Superior temporal gyrus (tissue), 1 donor: Measurements from ENCODE around the gene STXBP6.
A peak's percentile ranks its signal among the peaks of the same experiment; 100 is the strongest.
"Not testable (repeated sequence)": the region's sequence is repeated elsewhere in the genome, so short reads cannot be mapped to it uniquely, and the experiment has no call there.

ENCODE experiments used
- DNase-seq: peaks from one replicate; pipeline ENCODE4 v3.0.0-alpha.2; 2016; ENCODE audit errors: extremely low spot score

STXBP6 gene

DNA sequence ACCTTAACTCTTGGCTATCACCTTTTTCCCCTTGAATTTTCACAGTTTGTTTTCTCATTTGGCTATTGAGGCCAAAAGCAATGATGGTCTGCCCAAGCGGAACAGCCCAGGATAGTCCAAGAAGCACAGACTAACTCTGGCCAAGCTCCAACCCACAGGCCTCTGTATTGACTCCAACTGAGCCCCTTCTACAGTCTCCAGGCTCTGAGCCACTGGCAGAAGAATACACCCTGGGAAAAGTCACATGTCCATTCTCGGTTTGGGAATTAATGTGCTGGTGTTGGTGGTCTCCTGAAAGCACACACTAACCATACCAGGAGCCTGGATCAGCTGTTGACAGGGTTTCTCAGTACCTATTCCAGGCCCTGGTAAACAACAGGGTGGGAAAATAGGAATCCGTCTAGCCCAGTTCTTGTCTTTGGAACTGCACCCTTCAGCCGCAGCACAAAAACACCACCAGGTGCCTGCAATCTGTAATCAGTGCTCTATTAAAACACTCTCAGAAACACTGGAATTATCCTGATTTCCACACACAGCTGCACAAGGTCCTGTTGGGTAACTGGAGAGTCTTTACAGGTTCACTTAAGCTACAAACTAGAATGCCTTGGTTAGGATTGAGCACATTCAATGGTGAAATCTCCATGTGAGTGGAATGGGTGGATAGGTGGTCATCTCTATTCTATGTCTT, 63.6 kb downstream of the STXBP6 start:
- DNase-seq: no peak

DNA sequence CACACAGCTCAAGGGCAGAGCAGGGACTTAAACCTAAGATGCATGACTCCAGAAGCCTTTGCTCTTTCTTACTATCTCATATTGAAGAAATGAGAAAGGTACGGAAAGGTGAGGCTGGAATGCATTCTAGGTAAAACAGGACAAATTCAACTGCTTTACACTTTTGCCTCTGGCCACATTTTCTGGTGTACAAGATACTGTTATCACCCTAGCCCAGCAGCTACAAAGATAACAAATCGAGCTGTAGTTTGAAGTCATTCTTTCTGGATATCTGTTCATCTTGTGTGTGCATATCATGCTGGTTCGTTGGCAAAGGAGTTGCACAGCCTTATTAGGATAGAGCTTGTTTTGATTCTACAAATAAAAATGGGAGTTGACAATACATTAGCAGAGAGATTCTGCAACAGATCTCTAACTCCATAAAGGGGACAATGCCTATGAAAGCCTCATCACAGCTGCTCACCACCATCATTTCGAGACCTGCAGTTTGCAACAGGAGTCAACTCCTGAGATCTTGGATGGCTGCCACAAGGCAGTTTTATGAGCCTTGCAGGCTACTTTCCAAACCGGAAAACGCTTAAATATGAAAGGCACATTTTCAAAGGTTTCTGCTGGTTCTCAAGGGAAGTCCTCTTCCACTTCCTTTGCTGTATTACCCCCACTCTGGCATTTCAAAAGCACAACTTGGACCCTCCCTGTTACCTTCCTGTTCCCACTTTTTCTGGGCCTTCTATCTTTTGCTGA, 64.9 kb downstream of the STXBP6 start:
- DNase-seq: no peak

DNA sequence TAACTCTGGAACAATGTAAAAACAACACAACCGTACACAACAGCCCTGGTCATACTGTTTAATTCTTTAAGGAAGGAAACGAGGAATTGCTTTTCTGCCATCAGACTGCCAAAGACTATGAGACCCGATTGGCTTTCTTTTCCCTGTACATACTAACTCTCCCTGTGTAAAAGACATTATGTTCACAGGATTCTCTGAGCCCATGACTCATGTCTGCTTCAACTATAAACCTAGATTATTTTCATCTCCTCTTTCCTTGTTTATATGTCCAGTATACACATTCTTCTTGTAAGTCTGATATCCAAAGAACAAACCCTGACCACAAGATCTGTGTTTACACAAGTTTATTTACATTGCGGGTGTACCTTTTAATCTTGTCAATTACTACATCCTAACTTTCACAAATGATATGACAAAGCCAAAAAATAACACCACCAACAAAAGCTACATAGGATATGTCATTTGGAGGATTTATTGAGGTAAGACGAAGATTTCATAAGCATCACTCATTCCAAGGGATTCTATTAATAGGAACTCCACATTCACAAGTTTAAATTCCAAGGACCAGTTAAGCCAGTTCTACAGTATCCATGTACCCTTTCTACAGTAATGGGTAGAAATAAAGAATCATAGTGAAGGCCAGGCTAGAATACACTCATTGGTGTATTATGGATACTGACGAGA, 67.3 kb downstream of the STXBP6 start:
- no peak for DNase-seq

DNA sequence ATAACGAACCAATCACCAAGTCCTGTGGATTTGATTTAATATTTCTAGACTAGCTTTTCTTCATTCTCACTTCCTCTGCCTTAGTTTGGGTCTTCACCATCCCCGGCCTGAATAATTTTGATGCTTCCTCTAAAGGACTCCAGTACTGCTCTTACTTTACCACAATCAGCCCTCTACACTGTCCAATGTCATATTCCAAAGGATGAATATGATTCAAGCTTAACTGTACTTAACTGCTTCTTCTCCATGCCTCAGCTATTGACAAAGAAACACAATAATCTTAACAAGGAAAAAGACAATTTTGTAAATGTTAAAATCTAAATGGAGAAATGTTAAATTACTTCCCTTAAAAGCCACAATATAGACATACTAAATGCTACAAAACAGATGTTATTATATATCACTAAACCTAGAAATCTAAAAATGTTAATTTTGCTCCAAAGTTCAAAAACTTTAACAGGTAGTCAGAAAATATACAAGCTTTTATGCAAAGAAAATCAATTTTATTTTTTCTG, 70.2 kb downstream of the STXBP6 start:
- no peak for DNase-seq

DNA sequence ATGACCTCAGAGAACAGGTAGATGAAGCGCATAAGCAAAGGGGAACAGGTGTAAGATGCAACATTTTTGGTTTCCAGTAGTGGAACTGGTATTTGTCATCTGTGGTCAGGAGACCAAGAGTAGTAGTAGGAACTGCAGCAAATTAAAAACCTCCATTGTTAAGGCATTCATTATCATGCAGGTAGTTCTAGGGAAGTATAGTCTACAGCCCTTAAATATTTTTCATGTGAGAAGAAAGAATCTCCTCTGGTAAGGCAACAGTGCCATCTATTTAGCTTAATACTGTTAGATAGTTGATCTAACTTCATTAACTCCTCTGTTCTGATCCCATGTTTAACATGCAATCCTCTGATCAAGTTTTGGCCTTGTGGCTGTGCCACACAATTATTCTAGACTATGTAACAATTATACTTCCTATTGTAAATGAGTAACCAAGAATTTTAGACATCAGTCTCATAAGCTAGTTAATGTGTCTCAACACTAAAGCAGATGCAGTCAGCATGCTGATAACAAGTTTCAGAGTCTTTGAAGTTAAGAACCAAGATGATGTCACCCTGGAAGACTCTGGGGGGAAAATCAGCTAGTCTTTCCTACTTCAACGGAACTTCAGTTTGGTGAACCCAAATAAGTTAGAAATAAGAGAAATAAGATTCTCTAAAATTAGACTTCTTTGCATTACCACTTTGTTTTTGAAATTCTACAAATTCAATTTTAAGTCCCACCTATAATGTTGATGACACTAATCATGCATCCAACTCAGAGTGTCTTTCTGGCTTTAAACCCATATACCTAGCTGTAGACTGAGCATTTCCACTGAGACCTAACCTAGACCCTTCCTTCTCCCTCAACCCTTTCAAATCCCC, 70.9 kb downstream of the STXBP6 start:
- DNase-seq: no peak

DNA sequence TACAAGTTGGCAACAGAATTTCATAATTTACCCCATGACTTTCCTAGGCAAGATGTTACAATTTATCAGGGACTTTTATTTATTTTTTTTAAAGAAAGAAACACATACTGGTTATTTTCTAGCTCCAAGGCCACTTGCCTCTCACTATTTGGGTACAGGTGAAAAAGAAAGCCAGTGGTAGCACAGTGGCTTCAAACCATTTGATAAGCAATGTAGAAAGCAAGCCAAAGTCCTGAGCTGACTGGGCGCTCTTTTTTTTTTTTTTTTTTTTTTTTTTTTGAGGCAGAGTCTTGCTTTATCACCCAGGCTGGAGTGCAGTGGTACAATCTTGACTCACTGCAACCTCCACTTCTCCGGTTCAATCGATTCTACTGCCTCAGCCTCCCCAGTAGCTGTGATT, 73.3 kb downstream of the STXBP6 start:
- DNase-seq: no peak

DNA sequence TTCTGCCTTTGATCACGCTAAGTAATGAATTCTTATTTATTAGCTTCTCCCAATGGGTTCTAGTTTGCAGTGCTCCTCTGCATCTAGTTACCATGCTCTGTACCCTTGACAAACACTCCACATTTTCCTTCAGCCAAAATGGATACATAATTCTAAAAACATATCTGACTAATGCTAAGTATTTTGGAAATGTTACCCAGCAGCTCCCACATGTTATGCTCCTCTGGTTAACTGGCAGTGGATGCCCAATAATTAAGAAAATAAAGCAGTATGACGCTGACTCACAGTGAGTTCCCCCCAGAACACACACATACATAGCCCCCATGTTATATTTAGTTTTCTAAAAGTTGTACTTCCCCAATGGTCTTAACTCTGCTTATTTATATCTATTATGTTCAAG, 74.6 kb downstream of the STXBP6 start:
- no peak for DNase-seq

DNA sequence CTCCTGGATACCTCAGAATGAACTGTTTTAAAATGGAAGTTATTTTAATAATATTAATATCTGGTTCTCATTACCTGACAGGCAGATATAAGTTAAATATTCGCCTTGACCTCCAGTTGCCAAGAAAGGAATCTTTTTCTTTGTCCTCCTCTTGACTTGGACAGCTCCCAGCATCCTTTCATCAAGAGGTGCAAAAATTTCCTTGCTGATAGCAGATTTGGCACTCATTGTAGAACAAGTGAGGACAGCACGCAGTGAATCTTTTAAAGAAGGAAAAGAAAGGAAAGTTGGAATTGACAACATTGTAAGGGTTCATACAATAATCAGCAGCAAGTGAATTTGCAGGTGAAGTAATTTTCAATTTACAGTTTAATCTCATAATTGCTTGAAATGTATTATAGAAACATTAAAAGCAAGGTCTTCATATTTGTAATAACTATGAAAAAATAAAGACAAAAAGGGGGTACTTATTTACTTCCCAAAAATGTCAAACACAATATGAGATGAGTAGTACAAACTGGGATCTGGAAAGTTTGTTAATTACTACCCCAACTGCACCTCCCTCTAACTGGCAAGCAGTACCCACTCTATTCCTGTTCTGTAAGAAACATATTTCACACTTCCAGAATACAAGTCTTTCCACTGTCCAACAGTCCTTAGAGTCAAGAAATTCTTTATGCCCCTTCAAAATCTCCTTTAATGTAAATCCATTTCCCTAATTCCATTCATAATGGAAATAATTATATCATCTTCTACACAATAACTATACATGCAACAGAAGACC, 75.2 kb downstream of the STXBP6 start:
- no peak for DNase-seq

DNA sequence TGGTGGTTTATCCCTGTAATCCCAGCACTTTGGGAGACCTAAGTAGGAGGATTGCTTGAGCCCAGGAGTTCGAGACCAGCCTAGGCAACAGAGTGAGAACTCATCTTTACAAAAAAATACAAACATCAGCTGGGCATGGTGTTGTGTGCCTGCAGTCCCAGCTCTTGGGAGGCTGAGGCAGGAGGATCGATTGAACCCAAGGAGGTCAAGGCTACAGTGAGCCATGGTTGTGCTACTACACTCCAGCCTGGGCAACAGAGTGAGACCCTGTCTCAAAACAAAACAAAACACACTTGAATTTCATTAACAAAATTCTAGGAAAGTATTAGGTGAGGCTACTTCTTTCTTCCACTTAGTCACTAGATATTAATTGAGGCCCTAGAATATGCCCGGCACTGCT, 77.1 kb downstream of the STXBP6 start:
- no peak for DNase-seq

DNA sequence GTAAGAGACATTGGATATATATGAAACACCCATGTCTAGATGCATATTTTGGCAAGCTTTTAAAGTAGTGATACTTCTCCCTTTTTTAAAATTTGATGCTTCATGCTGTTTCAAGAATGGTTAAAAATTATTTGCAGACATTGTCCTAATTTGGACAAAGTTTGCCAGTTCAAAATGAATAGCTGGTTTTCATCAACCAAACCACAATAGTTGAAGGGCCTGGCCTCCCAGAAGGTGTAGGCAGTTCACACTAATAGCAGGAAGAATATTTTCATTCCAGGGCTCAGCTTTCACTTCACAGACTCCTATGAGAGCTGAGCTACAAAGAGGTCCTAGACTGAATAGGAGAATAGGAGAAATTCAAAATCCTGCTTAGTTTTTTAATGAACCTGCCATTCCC, 78.7 kb downstream of the STXBP6 start:
- DNase-seq: no peak

DNA sequence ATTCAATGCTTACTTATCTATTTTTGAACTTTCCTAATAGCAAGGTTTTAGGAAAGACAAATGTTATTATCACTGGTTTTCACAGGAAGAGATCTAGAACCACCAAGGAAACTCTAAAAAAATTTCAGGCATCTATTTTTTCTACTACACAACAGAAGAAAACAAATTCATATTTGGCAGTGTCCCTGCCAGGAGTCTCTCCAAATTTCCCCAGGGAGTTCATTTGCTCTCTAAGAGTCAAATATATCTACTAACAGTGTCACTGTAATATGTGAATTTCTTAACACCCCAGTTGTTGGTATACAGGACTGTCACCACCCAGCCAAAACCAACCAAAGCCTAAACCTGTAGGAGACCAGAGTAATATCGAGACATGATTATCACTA, 83.4 kb downstream of the STXBP6 start:
- no peak for DNase-seq

DNA sequence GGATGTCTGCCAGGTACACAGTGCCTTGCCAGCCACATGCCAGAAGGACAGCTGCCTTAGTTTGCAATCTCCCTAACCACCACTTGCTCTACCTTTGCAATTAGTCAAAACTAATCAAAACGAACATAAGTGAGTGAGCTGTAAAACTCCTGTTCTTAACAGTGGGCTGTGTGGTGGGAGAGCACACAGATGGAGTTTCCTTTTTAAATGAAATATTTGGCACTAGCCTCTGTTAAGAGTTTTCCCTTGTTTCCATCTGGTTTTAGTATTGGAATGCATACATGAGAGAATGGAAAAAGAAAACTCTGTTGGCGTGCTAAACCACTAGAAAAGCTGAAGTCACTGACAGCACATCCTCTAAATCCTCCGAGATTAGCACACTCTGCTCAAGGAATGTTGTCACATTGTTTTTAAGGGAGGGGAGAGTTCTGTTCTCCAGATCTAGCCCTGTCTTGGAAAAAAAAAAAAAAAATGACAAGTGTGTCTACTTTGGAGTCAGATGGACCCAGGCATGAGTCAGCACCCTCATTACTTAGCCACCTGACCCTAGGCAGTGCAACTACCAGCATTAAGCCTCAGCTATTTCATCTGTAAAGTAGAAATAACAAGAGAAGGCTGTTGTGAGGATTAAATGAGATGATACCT, 83.9 kb downstream of the STXBP6 start:
- peak; percentile 73 for DNase-seq

DNA sequence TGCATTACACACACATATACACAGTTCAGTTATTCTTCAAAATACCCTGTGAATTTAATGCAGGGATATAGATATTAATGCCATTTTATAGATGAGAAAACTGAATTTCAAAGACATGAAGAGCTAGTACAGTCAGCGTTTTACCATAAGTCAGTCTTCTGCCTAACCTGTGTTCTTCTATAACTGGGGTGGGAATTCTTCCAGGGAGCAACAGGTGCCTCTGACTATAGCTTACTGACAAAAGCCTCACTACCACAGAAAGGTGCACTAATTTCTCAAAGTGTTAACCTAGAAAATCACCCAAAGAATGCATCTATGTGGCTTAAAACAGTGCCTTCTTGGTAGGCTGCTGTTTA, 84.4 kb downstream of the STXBP6 start:
- DNase-seq: no peak

DNA sequence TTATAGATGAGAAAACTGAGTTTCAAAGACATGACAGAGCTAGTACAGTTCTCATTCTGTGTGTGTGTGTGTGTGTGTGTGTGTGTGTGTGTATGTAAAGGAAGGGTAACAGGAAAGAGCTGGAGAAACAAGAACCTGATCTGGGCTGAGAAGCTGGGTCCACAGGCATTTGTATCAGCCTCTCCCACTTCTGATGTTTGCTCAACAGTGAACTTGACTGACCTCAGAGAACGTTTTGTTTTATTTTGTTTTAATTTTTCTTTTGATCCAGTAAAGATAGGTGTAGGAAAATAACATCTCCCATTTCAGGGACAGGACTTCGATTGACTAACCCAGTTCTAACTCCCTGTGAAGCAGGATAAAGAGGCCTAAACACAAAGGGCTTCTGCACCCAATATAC, 85.4 kb downstream of the STXBP6 start:
- DNase-seq: no peak

DNA sequence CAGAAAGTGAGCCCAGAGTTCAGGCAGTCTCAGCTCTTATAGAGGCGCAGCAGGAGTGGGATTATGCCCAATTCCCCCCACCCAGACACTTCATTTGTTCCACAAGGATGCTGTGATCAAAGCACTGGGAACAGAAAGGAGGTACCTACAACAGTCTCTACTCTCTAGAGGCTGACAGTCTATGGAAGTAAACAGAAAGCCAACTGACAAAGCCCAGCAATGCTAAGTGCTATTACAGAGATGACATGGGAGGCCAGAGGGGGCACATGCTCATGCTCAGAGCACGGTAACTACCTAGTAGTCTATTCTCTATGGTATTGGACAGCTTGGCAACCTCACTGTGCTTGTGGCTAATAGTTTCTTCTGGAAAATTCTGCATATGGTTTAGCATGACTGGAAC, 85.9 kb downstream of the STXBP6 start:
- no peak for DNase-seq

DNA sequence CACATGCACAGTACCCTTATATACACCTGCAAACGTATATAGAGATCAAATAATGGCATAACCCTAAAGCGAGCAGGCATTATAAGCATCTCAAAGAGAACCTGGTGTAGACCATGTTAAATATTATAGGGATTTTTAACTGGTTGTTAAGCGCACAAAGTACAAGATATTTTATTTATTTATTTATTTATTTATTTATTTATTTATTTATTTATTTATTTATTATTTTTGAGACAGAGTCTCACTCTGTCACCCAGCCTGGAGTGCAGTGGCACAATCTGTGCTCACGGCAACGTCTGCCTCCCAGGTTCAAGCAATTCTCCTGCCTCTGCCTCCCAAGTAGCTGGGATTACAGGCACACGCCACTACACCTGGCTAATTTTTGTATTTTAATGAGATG, 87.8 kb downstream of the STXBP6 start:
- DNase-seq: not testable (repeated sequence)

DNA sequence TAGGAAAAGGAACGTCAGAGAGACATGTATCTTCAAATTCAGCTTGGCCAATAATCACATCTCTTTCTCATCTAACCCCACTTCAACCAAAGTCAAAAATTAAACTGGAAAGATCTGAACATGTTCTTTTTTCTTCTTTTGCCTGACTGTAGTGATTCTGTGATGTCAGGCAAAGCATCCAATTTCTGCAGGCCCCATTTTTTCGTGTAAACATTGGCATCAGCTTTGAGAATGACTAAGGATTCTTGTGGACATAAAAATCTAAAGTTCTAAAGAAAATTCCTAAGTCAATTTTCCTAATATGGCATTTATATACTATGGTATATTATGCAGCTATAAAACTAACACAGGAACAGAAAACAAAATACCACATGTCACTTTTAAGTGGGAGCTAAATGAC, 89.1 kb downstream of the STXBP6 start:
- DNase-seq: no peak

DNA sequence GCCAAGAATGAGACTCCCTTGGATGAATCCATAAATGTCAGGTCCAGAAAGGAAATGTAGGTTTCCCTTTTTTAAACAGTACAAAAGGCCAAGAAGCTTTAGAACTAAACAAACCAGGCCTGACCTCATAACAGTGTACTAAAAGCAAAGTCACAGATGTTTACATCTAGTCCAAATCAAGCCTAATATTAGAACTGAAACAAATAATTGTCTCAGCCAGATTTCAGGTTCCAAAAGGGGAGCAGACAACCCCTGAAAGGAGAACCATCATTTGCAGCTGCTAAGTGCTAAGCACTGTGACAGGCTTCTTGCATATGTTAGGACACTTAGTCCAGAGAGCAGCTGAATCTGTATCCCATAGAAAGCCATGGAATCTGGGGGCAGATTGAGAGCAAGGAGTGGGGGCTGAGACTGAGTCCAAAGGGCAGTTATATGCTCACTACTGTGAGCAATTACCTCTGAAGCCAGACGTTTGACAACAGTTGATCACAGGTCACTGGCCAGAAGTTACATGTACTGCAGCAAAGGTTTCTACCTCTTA, 90.1 kb downstream of the STXBP6 start:
- DNase-seq: no peak

DNA sequence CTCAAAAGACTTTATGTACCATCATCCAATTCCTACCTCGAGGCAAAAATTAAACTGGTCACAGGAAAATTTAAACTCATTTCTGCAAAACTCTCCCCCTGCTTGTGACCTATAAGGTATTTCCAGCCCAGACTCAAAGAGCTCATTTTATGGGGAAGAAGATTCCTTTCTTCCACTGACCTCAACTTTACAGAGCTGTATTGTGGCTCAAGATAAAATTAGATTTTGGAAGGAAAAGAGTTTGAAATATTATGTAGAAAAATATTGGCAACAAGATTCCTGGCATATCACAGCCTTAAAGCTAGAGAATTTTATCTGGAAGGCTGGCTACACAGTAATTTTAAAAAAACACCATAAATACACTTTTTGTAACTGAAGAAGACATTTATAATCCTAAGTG, 91.7 kb downstream of the STXBP6 start:
- DNase-seq: no peak

DNA sequence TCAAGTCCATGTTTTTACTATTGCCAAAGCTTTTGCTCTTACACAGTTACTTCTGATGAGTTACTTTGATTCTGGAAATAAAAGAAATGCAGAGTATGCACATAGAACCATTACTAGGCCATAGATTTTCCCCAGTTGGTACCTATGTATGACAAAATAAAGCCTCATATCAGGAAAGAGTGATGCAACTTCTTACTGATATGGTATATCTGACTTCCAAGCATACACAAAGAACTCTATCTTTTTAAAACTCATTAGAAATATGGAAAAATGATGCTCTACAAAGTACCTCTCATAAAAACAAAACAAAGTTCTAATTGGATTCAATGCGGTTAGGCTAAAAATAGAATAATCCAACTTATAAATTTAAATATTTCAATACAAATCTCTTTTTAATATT, 92.1 kb downstream of the STXBP6 start:
- no peak for DNase-seq
